ENCODE data around the gene TMEM114.

DNA sequence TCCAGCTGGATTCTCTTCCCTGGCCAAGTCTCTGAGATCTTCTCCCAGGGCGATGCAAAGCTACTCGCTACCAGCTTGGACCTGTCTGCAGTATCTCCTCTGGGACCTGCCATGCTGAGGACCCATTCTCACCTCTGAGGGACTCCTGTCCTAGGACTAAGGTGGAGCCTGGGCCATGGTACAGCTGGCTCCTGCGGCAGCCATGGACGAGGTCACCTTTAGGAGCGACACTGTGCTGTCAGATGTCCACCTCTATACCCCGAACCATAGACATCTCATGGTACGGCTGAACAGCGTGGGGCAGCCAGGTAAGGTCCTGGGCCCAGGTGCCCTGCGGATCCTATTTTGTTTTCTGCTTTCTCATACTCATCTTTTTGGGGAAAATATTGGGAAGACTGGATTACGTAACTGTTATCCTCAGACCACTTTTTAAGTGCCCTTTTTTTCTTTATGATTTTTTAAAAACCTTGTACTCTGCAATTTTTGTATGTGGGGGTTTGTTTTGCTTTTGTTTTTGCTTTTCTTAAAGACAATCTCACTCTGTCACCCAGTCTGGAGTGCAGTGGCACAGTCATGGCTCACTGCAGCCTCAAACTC lies 35.3 kb upstream of the TMEM114 start:
- TF ChIP-seq, protein P1, sequence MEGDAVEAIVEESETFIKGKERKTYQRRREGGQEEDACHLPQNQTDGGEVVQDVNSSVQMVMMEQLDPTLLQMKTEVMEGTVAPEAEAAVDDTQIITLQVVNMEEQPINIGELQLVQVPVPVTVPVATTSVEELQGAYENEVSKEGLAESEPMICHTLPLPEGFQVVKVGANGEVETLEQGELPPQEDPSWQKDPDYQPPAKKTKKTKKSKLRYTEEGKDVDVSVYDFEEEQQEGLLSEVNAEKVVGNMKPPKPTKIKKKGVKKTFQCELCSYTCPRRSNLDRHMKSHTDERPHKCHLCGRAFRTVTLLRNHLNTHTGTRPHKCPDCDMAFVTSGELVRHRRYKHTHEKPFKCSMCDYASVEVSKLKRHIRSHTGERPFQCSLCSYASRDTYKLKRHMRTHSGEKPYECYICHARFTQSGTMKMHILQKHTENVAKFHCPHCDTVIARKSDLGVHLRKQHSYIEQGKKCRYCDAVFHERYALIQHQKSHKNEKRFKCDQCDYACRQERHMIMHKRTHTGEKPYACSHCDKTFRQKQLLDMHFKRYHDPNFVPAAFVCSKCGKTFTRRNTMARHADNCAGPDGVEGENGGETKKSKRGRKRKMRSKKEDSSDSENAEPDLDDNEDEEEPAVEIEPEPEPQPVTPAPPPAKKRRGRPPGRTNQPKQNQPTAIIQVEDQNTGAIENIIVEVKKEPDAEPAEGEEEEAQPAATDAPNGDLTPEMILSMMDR (conservative IDR thresholded peaks at IDR 0.05): no peak
- TF ChIP-seq EZH2 (IDR thresholded peaks at IDR 0.05; ENCODE audit: low read depth): no peak
